Neural cell (in vitro differentiated cells): Measurements from ENCODE around the gene ST7L. TPM values are rescaled to one million over a fixed set of nuclear protein-coding genes. Genes with fewer than 3 reads are reported as not detected.

Source experiments
- H2AFZ ChIP-seq: fragments of 200-600, 300-800 bp; sonication (generic), shearing (Covaris generic); 2 replicates; pipeline ENCODE4 v1.6.0; 2014; ENCODE audit warnings: low read depth, mild to moderate bottlenecking, antibody characterized with exemption, low read length, moderate library complexity
- H3F3A ChIP-seq: fragments of 200-600 bp; shearing (Covaris generic); 2 replicates; pipeline ENCODE4 v1.6.1; 2016; ENCODE audit warnings: mild to moderate bottlenecking, moderate library complexity, mixed read lengths, antibody characterized with exemption, low read length; ENCODE audit not compliant: insufficient read depth, poor library complexity, severe bottlenecking
- H3K27ac ChIP-seq: fragments of 200-600, 300-800 bp; sonication (generic), shearing (Covaris generic); 2 replicates; pipeline ENCODE4 v1.5.1; 2014; ENCODE audit warnings: mild to moderate bottlenecking, low read length, moderate library complexity
- H3K27me3 ChIP-seq: fragments of 300-800, 200-600 bp; sonication (generic), shearing (Covaris generic); 2 replicates; pipeline ENCODE4 v1.6.0; 2014; ENCODE audit warnings: mild to moderate bottlenecking, low read depth, low read length, moderate library complexity; ENCODE audit not compliant: insufficient read depth
- H3K36me3 ChIP-seq: fragments of 300-800, 200-600 bp; sonication (generic), shearing (Covaris generic); 2 replicates; pipeline ENCODE4 v1.5.1; 2014; ENCODE audit warnings: mild to moderate bottlenecking, antibody characterized with exemption, low read length, moderate library complexity; ENCODE audit not compliant: insufficient read depth
- H3K4me2 ChIP-seq: fragments of 300-800, 200-600 bp; sonication (generic), shearing (Covaris generic); 2 replicates; pipeline ENCODE4 v1.6.0; 2014; ENCODE audit warnings: mild to moderate bottlenecking, low read length
- H3K4me3 ChIP-seq: fragments of 300-800, 200-600 bp; sonication (generic), shearing (Covaris generic); 2 replicates; pipeline ENCODE4 v1.5.1; 2014; ENCODE audit warnings: mild to moderate bottlenecking, low read length, moderate library complexity
- H3K79me2 ChIP-seq: fragments of 200-600 bp; shearing (Covaris generic); replicated peaks from 2 replicates; pipeline ENCODE4 v1.6.0; 2014; ENCODE audit warnings: mild to moderate bottlenecking, low read length, moderate library complexity; ENCODE audit not compliant: insufficient read depth
- H3K9ac ChIP-seq: fragments of 300-800, 200-600 bp; sonication (generic), shearing (Covaris generic); 2 replicates; pipeline ENCODE4 v1.6.1; 2016; ENCODE audit warnings: mild to moderate bottlenecking, low read length, mixed read lengths
- H3K9me2 ChIP-seq: fragments of 200-600 bp; shearing (Covaris generic); 2 replicates; pipeline ENCODE4 v1.6.1; 2016; ENCODE audit warnings: mild to moderate bottlenecking, low read length, mixed read lengths; ENCODE audit not compliant: insufficient read depth
- H3K9me3 ChIP-seq: fragments of 200-600, 300-800 bp; sonication (generic), shearing (Covaris generic); 2 replicates; pipeline ENCODE4 v1.6.1; 2016; ENCODE audit warnings: mild to moderate bottlenecking, mixed run types, low read length, moderate library complexity, mixed read lengths
- H4K20me1 ChIP-seq: fragments of 200-600 bp; shearing (Covaris generic); 2 replicates; pipeline ENCODE4 v1.6.1; 2016; ENCODE audit warnings: mild to moderate bottlenecking, mixed run types; ENCODE audit not compliant: insufficient read depth
- EP300 ChIP-seq: fragments of 450-650 bp; conservative IDR thresholded peaks from 2 replicates; pipeline ENCODE4 v1.6.1; 2014; ENCODE audit warnings: antibody characterized with exemption, mild to moderate bottlenecking, moderate library complexity; ENCODE audit not compliant: poor library complexity, severe bottlenecking
- EZH2 ChIP-seq: fragments of 200-600, 300-800 bp; shearing (Covaris generic), sonication (generic); IDR thresholded peaks from 2 replicates; pipeline ENCODE4 v1.6.1; 2014; ENCODE audit warnings: antibody characterized with exemption, low read length, borderline replicate concordance, mild to moderate bottlenecking; ENCODE audit not compliant: insufficient read depth, poor library complexity, severe bottlenecking
- MXI1 ChIP-seq: fragments of 450-650 bp; conservative IDR thresholded peaks from 2 replicates; pipeline ENCODE4 v1.6.1; 2014; ENCODE audit warnings: antibody characterized with exemption, mild to moderate bottlenecking; ENCODE audit not compliant: poor library complexity, severe bottlenecking
- POLR2AphosphoS5 ChIP-seq: IDR thresholded peaks from 2 replicates; pipeline ENCODE4 v1.6.1; 2012
- RAD21 ChIP-seq: fragments of 450-650 bp; conservative IDR thresholded peaks from 2 replicates; pipeline ENCODE4 v1.6.1; 2014; ENCODE audit warnings: antibody characterized with exemption, mild to moderate bottlenecking, moderate library complexity
- REST ChIP-seq: IDR thresholded peaks from 2 replicates; pipeline ENCODE4 v1.6.1; 2012; ENCODE audit warnings: borderline replicate concordance
- TAF1 ChIP-seq: IDR thresholded peaks from 2 replicates; pipeline ENCODE4 v1.6.1; 2012; ENCODE audit warnings: low read depth
- polyA plus RNA-seq: library from polyadenylated mRNA; depleted of rRNA; stranded (reverse); fragments of >200 nt; gene quantifications from 2 replicates; pipeline ENCODE4 v1.2.3, GENCODE V29; 2014
- TF ChIP-seq, protein P1 (sequence below): fragments of 450-650 bp; IDR thresholded peaks from 2 replicates; pipeline ENCODE4 v1.5.1; 2014; ENCODE audit warnings: antibody characterized with exemption, mild to moderate bottlenecking, moderate library complexity; ENCODE audit not compliant: poor library complexity, severe bottlenecking

The ST7L gene
- polyA plus RNA-seq, 1 donor from 2014 or later, result 33.7 TPM

DNA sequence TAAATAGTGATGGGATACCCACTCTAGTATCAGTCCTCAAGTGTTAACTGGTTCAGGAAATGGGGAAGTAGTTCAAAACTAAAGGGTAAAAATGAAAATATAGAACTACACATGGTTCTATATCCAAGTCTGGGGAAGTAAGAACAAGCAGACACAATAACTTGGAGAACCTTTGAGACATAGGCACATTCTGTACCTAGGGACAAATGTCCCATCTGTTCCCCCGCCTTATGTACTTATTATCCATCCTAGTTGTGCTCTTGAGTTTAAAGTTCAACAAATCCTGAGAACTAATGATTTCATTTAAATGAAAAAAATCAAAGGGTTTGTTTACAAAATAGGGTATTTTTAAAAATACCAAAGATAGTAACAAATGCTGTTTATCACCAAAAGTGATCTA lies 77.6 kb downstream of the ST7L start:
- Histone ChIP-seq H3K27me3 (no peaks in the 10 kb centered on the region), H2AFZ (no peak overlapping the region)
- TF ChIP-seq MXI1, result no peak
- no peak for TF ChIP-seq EP300
- TF ChIP-seq REST, result no peak
- no peak for TF ChIP-seq TAF1
- no peak for TF ChIP-seq EZH2
- TF ChIP-seq POLR2AphosphoS5, result no peak
- no peak for TF ChIP-seq RAD21
- TF ChIP-seq, protein P1, sequence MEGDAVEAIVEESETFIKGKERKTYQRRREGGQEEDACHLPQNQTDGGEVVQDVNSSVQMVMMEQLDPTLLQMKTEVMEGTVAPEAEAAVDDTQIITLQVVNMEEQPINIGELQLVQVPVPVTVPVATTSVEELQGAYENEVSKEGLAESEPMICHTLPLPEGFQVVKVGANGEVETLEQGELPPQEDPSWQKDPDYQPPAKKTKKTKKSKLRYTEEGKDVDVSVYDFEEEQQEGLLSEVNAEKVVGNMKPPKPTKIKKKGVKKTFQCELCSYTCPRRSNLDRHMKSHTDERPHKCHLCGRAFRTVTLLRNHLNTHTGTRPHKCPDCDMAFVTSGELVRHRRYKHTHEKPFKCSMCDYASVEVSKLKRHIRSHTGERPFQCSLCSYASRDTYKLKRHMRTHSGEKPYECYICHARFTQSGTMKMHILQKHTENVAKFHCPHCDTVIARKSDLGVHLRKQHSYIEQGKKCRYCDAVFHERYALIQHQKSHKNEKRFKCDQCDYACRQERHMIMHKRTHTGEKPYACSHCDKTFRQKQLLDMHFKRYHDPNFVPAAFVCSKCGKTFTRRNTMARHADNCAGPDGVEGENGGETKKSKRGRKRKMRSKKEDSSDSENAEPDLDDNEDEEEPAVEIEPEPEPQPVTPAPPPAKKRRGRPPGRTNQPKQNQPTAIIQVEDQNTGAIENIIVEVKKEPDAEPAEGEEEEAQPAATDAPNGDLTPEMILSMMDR, result no peak

DNA sequence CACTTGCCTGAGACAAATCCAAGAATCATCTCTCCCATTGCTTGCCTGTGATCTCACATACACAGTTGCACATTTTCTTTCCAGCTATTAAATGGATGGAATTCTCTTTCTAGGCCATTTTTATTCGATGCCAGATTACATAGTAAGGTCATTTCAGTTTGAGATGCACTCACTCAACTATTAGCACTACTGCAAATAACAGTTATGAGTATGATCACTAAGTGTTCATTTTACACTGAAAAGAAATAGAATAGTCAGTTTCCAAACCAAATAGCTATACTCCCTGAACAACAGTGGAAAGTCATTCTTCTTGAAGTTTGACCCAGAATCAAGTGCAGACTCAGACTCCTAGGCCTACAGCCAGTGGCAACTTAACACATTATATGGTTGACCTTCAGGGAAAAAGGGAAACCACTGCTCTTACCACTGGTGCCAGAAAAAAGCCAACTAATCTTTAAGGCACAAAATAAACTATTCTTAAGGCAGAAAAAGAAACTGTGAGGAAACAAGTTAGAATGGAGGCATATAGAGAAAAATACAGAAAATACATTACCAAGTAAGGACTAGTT lies 78.6 kb downstream of the ST7L start:
- Histone ChIP-seq H3K4me3 (no peak overlapping the region), H3F3A (no peaks in the 10 kb centered on the region), H3K9ac (no peak overlapping the region), H3K27ac (no peak overlapping the region), H3K4me2 (no peak overlapping the region), H3K9me3 (no peaks in the 10 kb centered on the region), H3K27me3 (no peaks in the 10 kb centered on the region), H2AFZ (no peak overlapping the region), H3K36me3 (peaks cover 5% of the 10 kb centered on the region), H3K79me2 (no peaks in the 10 kb centered on the region), H4K20me1 (no peaks in the 10 kb centered on the region), H3K9me2 (no peaks in the 10 kb centered on the region)
- TF ChIP-seq MXI1, result no peak
- TF ChIP-seq, protein P1, result no peak
- no peak for TF ChIP-seq POLR2AphosphoS5
- no peak for TF ChIP-seq EZH2
- no peak for TF ChIP-seq REST
- no peak for TF ChIP-seq EP300
- no peak for TF ChIP-seq TAF1

More for the DNA sequence above, 77.6 kb downstream of the ST7L start:
- H3K9me2 ChIP-seq, result no peaks in the 10 kb centered on the region
- H3K9ac ChIP-seq, result no peak overlapping the region
- H4K20me1 ChIP-seq, result no peaks in the 10 kb centered on the region
- no peak overlapping the region for H3K4me3 ChIP-seq
- no peaks in the 10 kb centered on the region for H3K9me3 ChIP-seq
- peaks cover 5% of the 10 kb centered on the region for H3K36me3 ChIP-seq
- H3K27ac ChIP-seq, result no peak overlapping the region
- no peaks in the 10 kb centered on the region for H3K79me2 ChIP-seq
- no peak overlapping the region for H3K4me2 ChIP-seq
- H3F3A ChIP-seq, result no peaks in the 10 kb centered on the region
